NCI-H2196 treated with DMSO at 0.1 percent for 48 hours (cell line): Measurements from ENCODE around the gene TBC1D9B.

ENCODE experiments used
- DNase-seq: peaks from one replicate; lab custom pipeline; 2025; ENCODE audit not compliant: unreplicated experiment; lab: John Stamatoyannopoulos, UW

The TBC1D9B gene

GRCh38 chr5:179870952-179871351 lies 36.7 kb downstream of the TBC1D9B start:
- DNase-seq: no peak

GRCh38 chr5:179870403-179870903 lies 37.2 kb downstream of the TBC1D9B start:
- peak; percentile 67 for DNase-seq

GRCh38 chr5:179869641-179870402 lies 37.9 kb downstream of the TBC1D9B start:
- no peak for DNase-seq

- no peak for DNase-seq
Observed at GRCh38 chr5:179869101-179869500, 38.6 kb downstream of the TBC1D9B start.

GRCh38 chr5:179868541-179868940 lies 39.2 kb downstream of the TBC1D9B start:
- DNase-seq: no peak

GRCh38 chr5:179867476-179867875 lies 40.2 kb downstream of the TBC1D9B start:
- DNase-seq: no peak

- DNase-seq: no peak
Observed at GRCh38 chr5:179867079-179867465, 40.6 kb downstream of the TBC1D9B start.

GRCh38 chr5:179866241-179867078 lies 41.2 kb downstream of the TBC1D9B start:
- DNase-seq: no peak

- DNase-seq: no peak
Observed at GRCh38 chr5:179865491-179866240, 42.0 kb downstream of the TBC1D9B start.

- DNase-seq: no peak
Observed at GRCh38 chr5:179864686-179865085, 43.0 kb downstream of the TBC1D9B start.

GRCh38 chr5:179863449-179864085 lies 44.1 kb downstream of the TBC1D9B start:
- DNase-seq: no peak

- DNase-seq: no peak
Observed at GRCh38 chr5:179862891-179863290, 44.8 kb downstream of the TBC1D9B start.

GRCh38 chr5:179862296-179862695 lies 45.4 kb downstream of the TBC1D9B start:
- DNase-seq: no peak

- DNase-seq: no peak
Observed at GRCh38 chr5:179860301-179860700, 47.4 kb downstream of the TBC1D9B start.

GRCh38 chr5:179858586-179859427 lies 48.9 kb downstream of the TBC1D9B start, which contains the start of gene MRNIP:
MRNIP (minus strand) TSS chr5:179858817; CDS start chr5:179858796, 21 bp downstream.
- DNase-seq: peak; percentile 94

- DNase-seq: no peak
Observed at GRCh38 chr5:179858241-179858585, 49.5 kb downstream of the TBC1D9B start.

- DNase-seq: no peak
Observed at GRCh38 chr5:179854356-179854755, 53.3 kb downstream of the TBC1D9B start.

- no peak for DNase-seq
Observed at GRCh38 chr5:179852993-179853547, 54.6 kb downstream of the TBC1D9B start.

- DNase-seq: no peak
Observed at GRCh38 chr5:179841621-179842020, 66.1 kb downstream of the TBC1D9B start.

GRCh38 chr5:179840766-179841165 lies 66.9 kb downstream of the TBC1D9B start:
- no peak for DNase-seq
